Measurements from ENCODE around the gene MIA3. TPM values are rescaled to one million over a fixed set of nuclear protein-coding genes. Genes with fewer than 3 reads are reported as not detected.

The MIA3 gene
- total and polyA plus RNA-seq, 9 of the 15 experiments (the other 6 are each of a cell fraction or from before 2014, with no cell fraction given), result 21.6 to 89.4 (median 40.8) TPM

DNA sequence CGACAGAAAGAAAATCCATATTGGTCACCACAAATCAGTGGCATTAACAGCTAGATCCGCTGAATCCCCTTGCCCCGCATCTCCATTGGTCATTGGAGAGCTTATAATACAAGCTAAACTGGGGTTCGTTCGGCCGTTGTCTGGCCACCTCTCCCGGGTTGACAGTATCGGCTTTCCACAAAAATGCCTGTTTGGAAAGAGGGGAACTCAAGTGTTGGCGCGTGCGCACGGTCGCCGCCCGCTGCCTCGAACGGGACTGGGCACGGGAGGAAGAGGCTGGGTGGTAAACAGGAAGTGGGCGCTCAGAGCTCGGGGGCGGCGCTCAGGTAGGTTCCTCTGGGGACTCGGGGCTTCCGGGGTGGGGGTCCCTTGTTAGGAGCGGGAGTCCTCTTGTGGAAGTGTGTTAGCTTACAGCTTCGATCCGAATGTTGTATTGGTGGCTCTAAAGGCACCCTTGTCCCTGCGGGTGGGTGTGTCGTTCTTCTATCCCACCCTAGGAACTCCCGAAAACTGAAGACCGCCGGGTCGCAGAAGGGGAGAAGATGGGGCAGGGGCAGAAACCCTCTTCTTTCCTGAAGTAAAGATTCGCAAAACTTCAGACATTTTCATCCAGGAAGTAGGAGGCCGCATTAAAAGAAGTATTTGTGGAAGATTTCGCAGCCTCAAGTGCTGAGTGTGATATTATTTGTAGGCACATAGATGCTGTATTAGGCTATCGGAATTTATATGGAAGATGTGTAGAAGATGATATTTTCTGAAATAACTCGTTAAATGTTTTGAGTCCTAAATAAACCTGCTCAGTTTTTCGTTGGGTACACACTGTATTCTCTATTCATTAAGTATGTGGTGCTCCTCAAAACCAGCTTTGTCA is 95.4 kb downstream of the MIA3 start (continued):
- TF ChIP-seq, protein P1, sequence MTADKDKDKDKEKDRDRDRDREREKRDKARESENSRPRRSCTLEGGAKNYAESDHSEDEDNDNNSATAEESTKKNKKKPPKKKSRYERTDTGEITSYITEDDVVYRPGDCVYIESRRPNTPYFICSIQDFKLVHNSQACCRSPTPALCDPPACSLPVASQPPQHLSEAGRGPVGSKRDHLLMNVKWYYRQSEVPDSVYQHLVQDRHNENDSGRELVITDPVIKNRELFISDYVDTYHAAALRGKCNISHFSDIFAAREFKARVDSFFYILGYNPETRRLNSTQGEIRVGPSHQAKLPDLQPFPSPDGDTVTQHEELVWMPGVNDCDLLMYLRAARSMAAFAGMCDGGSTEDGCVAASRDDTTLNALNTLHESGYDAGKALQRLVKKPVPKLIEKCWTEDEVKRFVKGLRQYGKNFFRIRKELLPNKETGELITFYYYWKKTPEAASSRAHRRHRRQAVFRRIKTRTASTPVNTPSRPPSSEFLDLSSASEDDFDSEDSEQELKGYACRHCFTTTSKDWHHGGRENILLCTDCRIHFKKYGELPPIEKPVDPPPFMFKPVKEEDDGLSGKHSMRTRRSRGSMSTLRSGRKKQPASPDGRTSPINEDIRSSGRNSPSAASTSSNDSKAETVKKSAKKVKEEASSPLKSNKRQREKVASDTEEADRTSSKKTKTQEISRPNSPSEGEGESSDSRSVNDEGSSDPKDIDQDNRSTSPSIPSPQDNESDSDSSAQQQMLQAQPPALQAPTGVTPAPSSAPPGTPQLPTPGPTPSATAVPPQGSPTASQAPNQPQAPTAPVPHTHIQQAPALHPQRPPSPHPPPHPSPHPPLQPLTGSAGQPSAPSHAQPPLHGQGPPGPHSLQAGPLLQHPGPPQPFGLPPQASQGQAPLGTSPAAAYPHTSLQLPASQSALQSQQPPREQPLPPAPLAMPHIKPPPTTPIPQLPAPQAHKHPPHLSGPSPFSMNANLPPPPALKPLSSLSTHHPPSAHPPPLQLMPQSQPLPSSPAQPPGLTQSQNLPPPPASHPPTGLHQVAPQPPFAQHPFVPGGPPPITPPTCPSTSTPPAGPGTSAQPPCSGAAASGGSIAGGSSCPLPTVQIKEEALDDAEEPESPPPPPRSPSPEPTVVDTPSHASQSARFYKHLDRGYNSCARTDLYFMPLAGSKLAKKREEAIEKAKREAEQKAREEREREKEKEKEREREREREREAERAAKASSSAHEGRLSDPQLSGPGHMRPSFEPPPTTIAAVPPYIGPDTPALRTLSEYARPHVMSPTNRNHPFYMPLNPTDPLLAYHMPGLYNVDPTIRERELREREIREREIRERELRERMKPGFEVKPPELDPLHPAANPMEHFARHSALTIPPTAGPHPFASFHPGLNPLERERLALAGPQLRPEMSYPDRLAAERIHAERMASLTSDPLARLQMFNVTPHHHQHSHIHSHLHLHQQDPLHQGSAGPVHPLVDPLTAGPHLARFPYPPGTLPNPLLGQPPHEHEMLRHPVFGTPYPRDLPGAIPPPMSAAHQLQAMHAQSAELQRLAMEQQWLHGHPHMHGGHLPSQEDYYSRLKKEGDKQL (CRISPR knock-in tag; IDR thresholded peaks at IDR 0.05; ENCODE audit: borderline replicate concordance), result no peak
- no peak for TF ChIP-seq BRF1 (IDR thresholded peaks at IDR 0.05; ENCODE audit: borderline replicate concordance, extremely low read depth, insufficient read length)
- no peak for TF ChIP-seq TCF7L2 (IDR thresholded peaks at IDR 0.05; ENCODE audit: low read depth, low read length)
- TF ChIP-seq FOXJ2 (tag; IDR thresholded peaks at IDR 0.05), result peak; percentile 86
- TF ChIP-seq MCM5 (IDR thresholded peaks at IDR 0.05; ENCODE audit: low read depth), result no peak
- TF ChIP-seq, protein P2, sequence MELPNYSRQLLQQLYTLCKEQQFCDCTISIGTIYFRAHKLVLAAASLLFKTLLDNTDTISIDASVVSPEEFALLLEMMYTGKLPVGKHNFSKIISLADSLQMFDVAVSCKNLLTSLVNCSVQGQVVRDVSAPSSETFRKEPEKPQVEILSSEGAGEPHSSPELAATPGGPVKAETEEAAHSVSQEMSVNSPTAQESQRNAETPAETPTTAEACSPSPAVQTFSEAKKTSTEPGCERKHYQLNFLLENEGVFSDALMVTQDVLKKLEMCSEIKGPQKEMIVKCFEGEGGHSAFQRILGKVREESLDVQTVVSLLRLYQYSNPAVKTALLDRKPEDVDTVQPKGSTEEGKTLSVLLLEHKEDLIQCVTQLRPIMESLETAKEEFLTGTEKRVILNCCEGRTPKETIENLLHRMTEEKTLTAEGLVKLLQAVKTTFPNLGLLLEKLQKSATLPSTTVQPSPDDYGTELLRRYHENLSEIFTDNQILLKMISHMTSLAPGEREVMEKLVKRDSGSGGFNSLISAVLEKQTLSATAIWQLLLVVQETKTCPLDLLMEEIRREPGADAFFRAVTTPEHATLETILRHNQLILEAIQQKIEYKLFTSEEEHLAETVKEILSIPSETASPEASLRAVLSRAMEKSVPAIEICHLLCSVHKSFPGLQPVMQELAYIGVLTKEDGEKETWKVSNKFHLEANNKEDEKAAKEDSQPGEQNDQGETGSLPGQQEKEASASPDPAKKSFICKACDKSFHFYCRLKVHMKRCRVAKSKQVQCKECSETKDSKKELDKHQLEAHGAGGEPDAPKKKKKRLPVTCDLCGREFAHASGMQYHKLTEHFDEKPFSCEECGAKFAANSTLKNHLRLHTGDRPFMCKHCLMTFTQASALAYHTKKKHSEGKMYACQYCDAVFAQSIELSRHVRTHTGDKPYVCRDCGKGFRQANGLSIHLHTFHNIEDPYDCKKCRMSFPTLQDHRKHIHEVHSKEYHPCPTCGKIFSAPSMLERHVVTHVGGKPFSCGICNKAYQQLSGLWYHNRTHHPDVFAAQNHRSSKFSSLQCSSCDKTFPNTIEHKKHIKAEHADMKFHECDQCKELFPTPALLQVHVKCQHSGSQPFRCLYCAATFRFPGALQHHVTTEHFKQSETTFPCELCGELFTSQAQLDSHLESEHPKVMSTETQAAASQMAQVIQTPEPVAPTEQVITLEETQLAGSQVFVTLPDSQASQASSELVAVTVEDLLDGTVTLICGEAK (IDR thresholded peaks at IDR 0.05), result peak; percentile 86
- TF ChIP-seq, protein P2 (CRISPR knock-in tag; IDR thresholded peaks at IDR 0.05), result no peak
- TF ChIP-seq HSF4 (CRISPR knock-in tag; IDR thresholded peaks at IDR 0.05; ENCODE audit: borderline replicate concordance), result no peak
- no peak; the same call in 1 of the 2 replicates for TF ChIP-seq CHD2 (IDR thresholded peaks at IDR 0.05; ENCODE audit: low read depth, low read length)
- peak; percentile 72 for TF ChIP-seq CREM (IDR thresholded peaks at IDR 0.05; ENCODE audit: low read depth)
- 0 out of 2 replicates have a peak, but pooled peaks have one; percentile 14 for TF ChIP-seq TEAD4 (IDR thresholded peaks at IDR 0.05; ENCODE audit: low read length)
- no peak for TF ChIP-seq TEAD4 (CRISPR knock-in tag; IDR thresholded peaks at IDR 0.05; ENCODE audit: borderline replicate concordance)
- TF ChIP-seq SMAD2 (IDR thresholded peaks at IDR 0.05; ENCODE audit: low read depth, low read length), result no peak
- no peak for TF ChIP-seq ZNF24 (IDR thresholded peaks at IDR 0.05)
